ENCODE data around the gene DACH1.

The DACH1 gene

DNA sequence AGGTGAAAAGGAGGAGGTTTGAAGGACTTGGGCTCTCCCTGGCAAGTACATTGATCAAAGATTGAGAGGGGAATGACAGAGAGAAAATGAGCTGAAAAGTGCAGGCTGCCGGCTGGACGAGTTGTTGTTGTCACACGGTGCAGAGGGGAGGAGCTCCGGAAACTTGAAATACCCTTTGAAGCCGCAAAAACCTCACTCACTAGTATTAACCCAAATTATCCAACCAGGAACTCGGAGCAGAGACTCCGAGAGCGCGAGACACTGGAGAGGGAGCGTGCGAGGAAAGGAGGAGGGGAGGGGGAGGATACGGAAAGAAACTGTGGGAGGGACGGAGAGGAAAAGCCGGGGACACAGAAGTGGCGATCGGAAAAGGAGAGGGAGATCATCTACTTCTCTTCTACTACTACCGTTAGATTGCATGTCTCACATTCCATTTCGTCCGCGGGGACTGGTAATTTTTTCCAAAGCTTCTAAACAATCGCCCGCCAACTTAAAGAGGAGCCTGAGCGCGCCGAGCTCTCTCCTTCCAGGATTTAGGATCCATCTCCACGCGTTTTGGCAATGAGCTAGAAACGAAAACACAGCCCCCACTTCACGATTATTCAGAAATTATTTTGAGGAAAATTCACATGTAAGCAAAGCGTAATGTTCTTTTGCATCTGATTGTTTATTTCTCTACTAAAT is at the start of gene DACH1 (continued):
- TF ChIP-seq KLF9 (tag by site-specific recombination; IDR thresholded peaks at IDR 0.05; ENCODE audit: low read depth) (peak; percentile 61), ZNF174 (tag by site-specific recombination; IDR thresholded peaks at IDR 0.05) (no peak), ZSCAN23 (tag by site-specific recombination; IDR thresholded peaks at IDR 0.05) (no peak), MEIS1 (CRISPR knock-in tag; IDR thresholded peaks at IDR 0.05; ENCODE audit: borderline replicate concordance) (no peak), ZBTB17 (tag by site-specific recombination; IDR thresholded peaks at IDR 0.05) (peak; percentile 98), RBAK (tag by site-specific recombination; IDR thresholded peaks at IDR 0.05) (no peak), ZSCAN30 (tag by site-specific recombination; IDR thresholded peaks at IDR 0.05) (peak; percentile 52; the same call in 1 of the 2 replicates), ZNF138 (tag by site-specific recombination; IDR thresholded peaks at IDR 0.05; ENCODE audit: borderline replicate concordance) (no peak), ZNF292 (tag by site-specific recombination; IDR thresholded peaks at IDR 0.05; ENCODE audit: borderline replicate concordance, low read depth) (no peak), ZNF416 (tag by site-specific recombination; IDR thresholded peaks at IDR 0.05) (no peak), ZNF112 (tag by site-specific recombination; IDR thresholded peaks at IDR 0.05) (no peak), ZNF701 (tag by site-specific recombination; IDR thresholded peaks at IDR 0.05) (no peak), HOXC10 (CRISPR knock-in tag; IDR thresholded peaks at IDR 0.05) (no peak), ZNF555 (tag by site-specific recombination; conservative IDR thresholded peaks at IDR 0.05) (no peak), ZNF248 (tag by site-specific recombination; IDR thresholded peaks at IDR 0.05) (no peak), SP7 (tag by site-specific recombination; IDR thresholded peaks at IDR 0.05) (peak; percentile 77), FEZF1 (tag by site-specific recombination; IDR thresholded peaks at IDR 0.05) (peak; percentile 90), BCL11A (tag by site-specific recombination; IDR thresholded peaks at IDR 0.05; ENCODE audit: low read depth) (no peak), ZNF266 (tag by site-specific recombination; IDR thresholded peaks at IDR 0.05; ENCODE audit: low read depth) (no peak), KLF16 (tag by site-specific recombination; IDR thresholded peaks at IDR 0.05) (peak; percentile 26; the same call in 1 of the 2 replicates), SP3 (tag by site-specific recombination; IDR thresholded peaks at IDR 0.05) (peak; percentile 73), ZNF596 (tag by site-specific recombination; IDR thresholded peaks at IDR 0.05) (no peak), ZNF10 (tag by site-specific recombination; IDR thresholded peaks at IDR 0.05) (no peak), MYNN (tag by site-specific recombination; IDR thresholded peaks at IDR 0.05; ENCODE audit: borderline replicate concordance) (no peak), ZNF214 (tag by site-specific recombination; IDR thresholded peaks at IDR 0.05; ENCODE audit: borderline replicate concordance) (no peak), ZNF239 (tag by site-specific recombination; IDR thresholded peaks at IDR 0.05) (no peak)
- TF ChIP-seq, protein P1, sequence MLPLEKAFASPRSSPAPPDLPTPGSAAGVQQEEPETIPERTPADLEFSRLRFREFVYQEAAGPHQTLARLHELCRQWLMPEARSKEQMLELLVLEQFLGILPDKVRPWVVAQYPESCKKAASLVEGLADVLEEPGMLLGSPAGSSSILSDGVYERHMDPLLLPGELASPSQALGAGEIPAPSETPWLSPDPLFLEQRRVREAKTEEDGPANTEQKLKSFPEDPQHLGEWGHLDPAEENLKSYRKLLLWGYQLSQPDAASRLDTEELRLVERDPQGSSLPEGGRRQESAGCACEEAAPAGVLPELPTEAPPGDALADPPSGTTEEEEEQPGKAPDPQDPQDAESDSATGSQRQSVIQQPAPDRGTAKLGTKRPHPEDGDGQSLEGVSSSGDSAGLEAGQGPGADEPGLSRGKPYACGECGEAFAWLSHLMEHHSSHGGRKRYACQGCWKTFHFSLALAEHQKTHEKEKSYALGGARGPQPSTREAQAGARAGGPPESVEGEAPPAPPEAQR (tag by site-specific recombination; IDR thresholded peaks at IDR 0.05): no peak
- TF ChIP-seq, protein P2, sequence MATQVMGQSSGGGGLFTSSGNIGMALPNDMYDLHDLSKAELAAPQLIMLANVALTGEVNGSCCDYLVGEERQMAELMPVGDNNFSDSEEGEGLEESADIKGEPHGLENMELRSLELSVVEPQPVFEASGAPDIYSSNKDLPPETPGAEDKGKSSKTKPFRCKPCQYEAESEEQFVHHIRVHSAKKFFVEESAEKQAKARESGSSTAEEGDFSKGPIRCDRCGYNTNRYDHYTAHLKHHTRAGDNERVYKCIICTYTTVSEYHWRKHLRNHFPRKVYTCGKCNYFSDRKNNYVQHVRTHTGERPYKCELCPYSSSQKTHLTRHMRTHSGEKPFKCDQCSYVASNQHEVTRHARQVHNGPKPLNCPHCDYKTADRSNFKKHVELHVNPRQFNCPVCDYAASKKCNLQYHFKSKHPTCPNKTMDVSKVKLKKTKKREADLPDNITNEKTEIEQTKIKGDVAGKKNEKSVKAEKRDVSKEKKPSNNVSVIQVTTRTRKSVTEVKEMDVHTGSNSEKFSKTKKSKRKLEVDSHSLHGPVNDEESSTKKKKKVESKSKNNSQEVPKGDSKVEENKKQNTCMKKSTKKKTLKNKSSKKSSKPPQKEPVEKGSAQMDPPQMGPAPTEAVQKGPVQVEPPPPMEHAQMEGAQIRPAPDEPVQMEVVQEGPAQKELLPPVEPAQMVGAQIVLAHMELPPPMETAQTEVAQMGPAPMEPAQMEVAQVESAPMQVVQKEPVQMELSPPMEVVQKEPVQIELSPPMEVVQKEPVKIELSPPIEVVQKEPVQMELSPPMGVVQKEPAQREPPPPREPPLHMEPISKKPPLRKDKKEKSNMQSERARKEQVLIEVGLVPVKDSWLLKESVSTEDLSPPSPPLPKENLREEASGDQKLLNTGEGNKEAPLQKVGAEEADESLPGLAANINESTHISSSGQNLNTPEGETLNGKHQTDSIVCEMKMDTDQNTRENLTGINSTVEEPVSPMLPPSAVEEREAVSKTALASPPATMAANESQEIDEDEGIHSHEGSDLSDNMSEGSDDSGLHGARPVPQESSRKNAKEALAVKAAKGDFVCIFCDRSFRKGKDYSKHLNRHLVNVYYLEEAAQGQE (tag by site-specific recombination; IDR thresholded peaks at IDR 0.05): no peak
- TF ChIP-seq, protein P3, sequence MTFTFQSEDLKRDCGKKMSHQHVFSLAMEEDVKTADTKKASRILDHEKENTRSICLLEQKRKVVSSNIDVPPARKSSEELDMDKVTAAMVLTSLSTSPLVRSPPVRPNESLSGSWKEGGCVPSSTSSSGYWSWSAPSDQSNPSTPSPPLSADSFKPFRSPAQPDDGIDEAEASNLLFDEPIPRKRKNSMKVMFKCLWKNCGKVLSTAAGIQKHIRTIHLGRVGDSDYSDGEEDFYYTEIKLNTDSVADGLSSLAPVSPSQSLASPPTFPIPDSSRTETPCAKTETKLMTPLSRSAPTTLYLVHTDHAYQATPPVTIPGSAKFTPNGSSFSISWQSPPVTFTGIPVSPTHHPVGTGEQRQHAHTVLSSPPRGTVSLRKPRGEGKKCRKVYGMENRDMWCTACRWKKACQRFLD (tag by site-specific recombination; IDR thresholded peaks at IDR 0.05): no peak
- TF ChIP-seq, protein P4, sequence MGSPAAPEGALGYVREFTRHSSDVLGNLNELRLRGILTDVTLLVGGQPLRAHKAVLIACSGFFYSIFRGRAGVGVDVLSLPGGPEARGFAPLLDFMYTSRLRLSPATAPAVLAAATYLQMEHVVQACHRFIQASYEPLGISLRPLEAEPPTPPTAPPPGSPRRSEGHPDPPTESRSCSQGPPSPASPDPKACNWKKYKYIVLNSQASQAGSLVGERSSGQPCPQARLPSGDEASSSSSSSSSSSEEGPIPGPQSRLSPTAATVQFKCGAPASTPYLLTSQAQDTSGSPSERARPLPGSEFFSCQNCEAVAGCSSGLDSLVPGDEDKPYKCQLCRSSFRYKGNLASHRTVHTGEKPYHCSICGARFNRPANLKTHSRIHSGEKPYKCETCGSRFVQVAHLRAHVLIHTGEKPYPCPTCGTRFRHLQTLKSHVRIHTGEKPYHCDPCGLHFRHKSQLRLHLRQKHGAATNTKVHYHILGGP (tag by site-specific recombination; IDR thresholded peaks at IDR 0.05): no peak
- TF ChIP-seq, protein P5, sequence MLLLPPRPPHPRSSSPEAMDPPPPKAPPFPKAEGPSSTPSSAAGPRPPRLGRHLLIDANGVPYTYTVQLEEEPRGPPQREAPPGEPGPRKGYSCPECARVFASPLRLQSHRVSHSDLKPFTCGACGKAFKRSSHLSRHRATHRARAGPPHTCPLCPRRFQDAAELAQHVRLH (tag by site-specific recombination; IDR thresholded peaks at IDR 0.05): peak; percentile 73
- TF ChIP-seq, protein P6, sequence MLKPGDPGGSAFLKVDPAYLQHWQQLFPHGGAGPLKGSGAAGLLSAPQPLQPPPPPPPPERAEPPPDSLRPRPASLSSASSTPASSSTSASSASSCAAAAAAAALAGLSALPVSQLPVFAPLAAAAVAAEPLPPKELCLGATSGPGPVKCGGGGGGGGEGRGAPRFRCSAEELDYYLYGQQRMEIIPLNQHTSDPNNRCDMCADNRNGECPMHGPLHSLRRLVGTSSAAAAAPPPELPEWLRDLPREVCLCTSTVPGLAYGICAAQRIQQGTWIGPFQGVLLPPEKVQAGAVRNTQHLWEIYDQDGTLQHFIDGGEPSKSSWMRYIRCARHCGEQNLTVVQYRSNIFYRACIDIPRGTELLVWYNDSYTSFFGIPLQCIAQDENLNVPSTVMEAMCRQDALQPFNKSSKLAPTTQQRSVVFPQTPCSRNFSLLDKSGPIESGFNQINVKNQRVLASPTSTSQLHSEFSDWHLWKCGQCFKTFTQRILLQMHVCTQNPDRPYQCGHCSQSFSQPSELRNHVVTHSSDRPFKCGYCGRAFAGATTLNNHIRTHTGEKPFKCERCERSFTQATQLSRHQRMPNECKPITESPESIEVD (tag by site-specific recombination; IDR thresholded peaks at IDR 0.05): peak; percentile 89
